ENCODE data around the gene HRNR. TPM values are rescaled to one million over a fixed set of nuclear protein-coding genes. Genes with fewer than 3 reads are reported as not detected.
A peak's percentile ranks its signal among the peaks of the same experiment; 100 is the strongest.

Gene HRNR
- total RNA-seq, 1 experiment from 2014 or later, result not detected

- Histone ChIP-seq H2AFZ (ENCODE audit: low read length) (no peak overlapping the region), H3K4me1 (ENCODE audit: low read length) (no peaks in the 10 kb centered on the region), H3K9ac (ENCODE audit: low read length) (no peak overlapping the region), H3K27me3 (ENCODE audit: low read length) (no peaks in the 10 kb centered on the region), H3K36me3 (ENCODE audit: insufficient read depth, low read length) (no peaks in the 10 kb centered on the region), H3K9me3 (ENCODE audit: low read length) (no peaks in the 10 kb centered on the region), H3K79me2 (ENCODE audit: low read length) (no peaks in the 10 kb centered on the region), H3K4me3 (ENCODE audit: low read length) (no peak overlapping the region), H3K4me2 (ENCODE audit: low read depth, low read length, poor library complexity, severe bottlenecking) (no peak overlapping the region), H3K27ac (ENCODE audit: low read length) (no peak overlapping the region), H3K9me2 (replicated peaks; ENCODE audit: insufficient read depth, low read length) (no peaks in the 10 kb centered on the region), H4K20me1 (ENCODE audit: insufficient read depth, low read depth, low read length) (no peaks in the 10 kb centered on the region)
- DNase-seq, result no peak
These were observed 26.5 kb downstream of the HRNR start for GRCh38 chr1:152197361-152197941.

- no peak for DNase-seq
- H4K20me1 ChIP-seq (ENCODE audit: insufficient read depth, low read depth, low read length), result no peaks in the 10 kb centered on the region
- no peaks in the 10 kb centered on the region for H3K9me3 ChIP-seq (ENCODE audit: low read length)
- H3K4me3 ChIP-seq (ENCODE audit: low read length), result no peak overlapping the region
- no peaks in the 10 kb centered on the region for H3K79me2 ChIP-seq (ENCODE audit: low read length)
- no peak overlapping the region for H3K4me2 ChIP-seq (ENCODE audit: low read depth, low read length, poor library complexity, severe bottlenecking)
- no peak overlapping the region for H3K27ac ChIP-seq (ENCODE audit: low read length)
- no peaks in the 10 kb centered on the region for H3K36me3 ChIP-seq (ENCODE audit: insufficient read depth, low read length)
- H3K9ac ChIP-seq (ENCODE audit: low read length), result no peak overlapping the region
- no peaks in the 10 kb centered on the region for H3K9me2 ChIP-seq (replicated peaks; ENCODE audit: insufficient read depth, low read length)
- H2AFZ ChIP-seq (ENCODE audit: low read length), result no peak overlapping the region
- H3K27me3 ChIP-seq (ENCODE audit: low read length), result no peaks in the 10 kb centered on the region
- H3K4me1 ChIP-seq (ENCODE audit: low read length), result peaks cover 24% of the 10 kb centered on the region
These were observed 32.3 kb downstream of the HRNR start for GRCh38 chr1:152191711-152192110.

GRCh38 chr1:152191260-152191659, 32.7 kb downstream of the HRNR start:
- H3K79me2 ChIP-seq (ENCODE audit: low read length), result no peaks in the 10 kb centered on the region
- H3K9ac ChIP-seq (ENCODE audit: low read length), result no peak overlapping the region
- H3K4me2 ChIP-seq (ENCODE audit: low read depth, low read length, poor library complexity, severe bottlenecking), result no peak overlapping the region
- DNase-seq, result no peak
- H3K9me3 ChIP-seq (ENCODE audit: low read length), result no peaks in the 10 kb centered on the region
- H3K9me2 ChIP-seq (replicated peaks; ENCODE audit: insufficient read depth, low read length), result no peaks in the 10 kb centered on the region
- H3K4me1 ChIP-seq (ENCODE audit: low read length), result peaks cover 24% of the 10 kb centered on the region
- H2AFZ ChIP-seq (ENCODE audit: low read length), result no peak overlapping the region
- H4K20me1 ChIP-seq (ENCODE audit: insufficient read depth, low read depth, low read length), result no peaks in the 10 kb centered on the region
- no peak overlapping the region for H3K27ac ChIP-seq (ENCODE audit: low read length)
- H3K36me3 ChIP-seq (ENCODE audit: insufficient read depth, low read length), result no peaks in the 10 kb centered on the region
- H3K27me3 ChIP-seq (ENCODE audit: low read length), result no peaks in the 10 kb centered on the region
- no peak overlapping the region for H3K4me3 ChIP-seq (ENCODE audit: low read length)

- Histone ChIP-seq H3K9ac (ENCODE audit: low read length) (no peak overlapping the region), H3K27ac (ENCODE audit: low read length) (no peak overlapping the region), H3K4me1 (ENCODE audit: low read length) (peaks cover 24% of the 10 kb centered on the region), H2AFZ (ENCODE audit: low read length) (no peak overlapping the region), H3K79me2 (ENCODE audit: low read length) (no peaks in the 10 kb centered on the region), H3K27me3 (ENCODE audit: low read length) (no peaks in the 10 kb centered on the region), H3K4me3 (ENCODE audit: low read length) (no peak overlapping the region), H3K4me2 (ENCODE audit: low read depth, low read length, poor library complexity, severe bottlenecking) (no peak overlapping the region), H3K9me2 (replicated peaks; ENCODE audit: insufficient read depth, low read length) (no peaks in the 10 kb centered on the region), H4K20me1 (ENCODE audit: insufficient read depth, low read depth, low read length) (no peaks in the 10 kb centered on the region), H3K9me3 (ENCODE audit: low read length) (no peaks in the 10 kb centered on the region), H3K36me3 (ENCODE audit: insufficient read depth, low read length) (no peaks in the 10 kb centered on the region)
- DNase-seq, result no peak
These were observed 33.4 kb downstream of the HRNR start for GRCh38 chr1:152190589-152190988.

- H4K20me1 ChIP-seq (ENCODE audit: insufficient read depth, low read depth, low read length), result no peaks in the 10 kb centered on the region
- H3K27me3 ChIP-seq (ENCODE audit: low read length), result no peaks in the 10 kb centered on the region
- peak overlapping the region; percentile 86 for H3K4me2 ChIP-seq (ENCODE audit: low read depth, low read length, poor library complexity, severe bottlenecking)
- H3K4me1 ChIP-seq (ENCODE audit: low read length), result peaks cover 24% of the 10 kb centered on the region
- H3K9me2 ChIP-seq (replicated peaks; ENCODE audit: insufficient read depth, low read length), result no peaks in the 10 kb centered on the region
- no peaks in the 10 kb centered on the region for H3K36me3 ChIP-seq (ENCODE audit: insufficient read depth, low read length)
- no peak overlapping the region for H3K27ac ChIP-seq (ENCODE audit: low read length)
- no peaks in the 10 kb centered on the region for H3K79me2 ChIP-seq (ENCODE audit: low read length)
- H2AFZ ChIP-seq (ENCODE audit: low read length), result peak overlapping the region; percentile 97
- DNase-seq, result peak; percentile 92
- H3K9me3 ChIP-seq (ENCODE audit: low read length), result no peaks in the 10 kb centered on the region
- H3K9ac ChIP-seq (ENCODE audit: low read length), result peak overlapping the region; percentile 72
- peak overlapping the region; percentile 73 for H3K4me3 ChIP-seq (ENCODE audit: low read length)
These were observed 34.1 kb downstream of the HRNR start for GRCh38 chr1:152189657-152190442.

GRCh38 chr1:152188673-152189591, 35.1 kb downstream of the HRNR start:
- DNase-seq, result peak; percentile 92
- H3K4me3 ChIP-seq (ENCODE audit: low read length), result peak overlapping the region; percentile 73
- peak overlapping the region; percentile 97 for H2AFZ ChIP-seq (ENCODE audit: low read length)
- peak overlapping the region; percentile 86 for H3K4me2 ChIP-seq (ENCODE audit: low read depth, low read length, poor library complexity, severe bottlenecking)
- peak overlapping the region; percentile 72 for H3K9ac ChIP-seq (ENCODE audit: low read length)
- no peaks in the 10 kb centered on the region for H3K36me3 ChIP-seq (ENCODE audit: insufficient read depth, low read length)
- H3K9me2 ChIP-seq (replicated peaks; ENCODE audit: insufficient read depth, low read length), result no peaks in the 10 kb centered on the region
- H3K4me1 ChIP-seq (ENCODE audit: low read length), result peaks cover 24% of the 10 kb centered on the region
- no peak overlapping the region for H3K27ac ChIP-seq (ENCODE audit: low read length)
- no peaks in the 10 kb centered on the region for H3K9me3 ChIP-seq (ENCODE audit: low read length)
- H4K20me1 ChIP-seq (ENCODE audit: insufficient read depth, low read depth, low read length), result no peaks in the 10 kb centered on the region
- H3K79me2 ChIP-seq (ENCODE audit: low read length), result no peaks in the 10 kb centered on the region
- H3K27me3 ChIP-seq (ENCODE audit: low read length), result no peaks in the 10 kb centered on the region

GRCh38 chr1:152186556-152187285, 37.3 kb downstream of the HRNR start:
- no peak overlapping the region for H3K4me3 ChIP-seq (ENCODE audit: low read length)
- no peaks in the 10 kb centered on the region for H3K9me2 ChIP-seq (replicated peaks; ENCODE audit: insufficient read depth, low read length)
- H2AFZ ChIP-seq (ENCODE audit: low read length), result no peak overlapping the region
- no peaks in the 10 kb centered on the region for H3K9me3 ChIP-seq (ENCODE audit: low read length)
- H3K27me3 ChIP-seq (ENCODE audit: low read length), result no peaks in the 10 kb centered on the region
- no peak overlapping the region for H3K27ac ChIP-seq (ENCODE audit: low read length)
- H3K9ac ChIP-seq (ENCODE audit: low read length), result no peak overlapping the region
- no peak overlapping the region for H3K4me2 ChIP-seq (ENCODE audit: low read depth, low read length, poor library complexity, severe bottlenecking)
- peaks cover 24% of the 10 kb centered on the region for H3K4me1 ChIP-seq (ENCODE audit: low read length)
- no peaks in the 10 kb centered on the region for H3K79me2 ChIP-seq (ENCODE audit: low read length)
- no peak for DNase-seq
- H3K36me3 ChIP-seq (ENCODE audit: insufficient read depth, low read length), result no peaks in the 10 kb centered on the region
- H4K20me1 ChIP-seq (ENCODE audit: insufficient read depth, low read depth, low read length), result no peaks in the 10 kb centered on the region
